GM12878 (cell line): ENCODE measurements around the gene ANK2. TPM values are rescaled to one million over a fixed set of nuclear protein-coding genes. Genes with fewer than 3 reads are reported as not detected.

Source experiments
- ATAC-seq: fragments of 200-7000 bp; cut with Tn5 transposase; 3 replicates; pipeline ENCODE4 v1.9.1; 2020; ENCODE audit warnings: mild to moderate bottlenecking, moderate library complexity
- BruUV-seq: library from RNA; stranded (reverse); fragments of 400-500 nt; replicated peaks from 2 replicates; lab custom pipeline; 2021; lab: Mats Ljungman, UMichigan
- CTCF ChIA-PET: fragments of 300-600 bp; sonication (Branson Sonifier 250); formaldehyde crosslinking; extraction: SDS; loops from one replicate; lab custom pipeline; 2021; ENCODE audit warnings: inconsistent platforms; lab: Yijun Ruan, JAX
- POLR2A ChIA-PET: fragments of 350-600 bp; formaldehyde crosslinking; extraction: SDS; loops from one replicate; lab custom pipeline; 2021; ENCODE audit warnings: inconsistent platforms; lab: Charles Lee
- RAD21 ChIA-PET: fragments of 300-600 bp; sonication (Branson Sonifier 250); formaldehyde crosslinking; loops from one replicate; lab custom pipeline; 2023; ENCODE audit warnings: antibody characterized with exemption; ENCODE audit not compliant: unreplicated experiment; lab: Charles Lee
- SMC1A ChIA-PET: fragments of 300-600 bp; sonication (Branson Sonifier 250); formaldehyde crosslinking; loops from one replicate; lab custom pipeline; 2023; ENCODE audit not compliant: unreplicated experiment, uncharacterized antibody; lab: Charles Lee
- DNase-seq: peaks from one replicate; pipeline ENCODE4 v3.0.0-alpha.2; 2011; ENCODE audit warnings: low read depth, low spot score
- FAIRE-seq: peaks from 3 replicates; lab custom pipeline; 2011; peaks lifted over from hg19 to GRCh38; lab: Jason Lieb, UNC
- H2AFZ ChIP-seq: 2 replicates; pipeline ENCODE4 v1.6.0; 2011; ENCODE audit warnings: low read depth, low read length, control low read depth; ENCODE audit not compliant: control insufficient read depth
- H3K27ac ChIP-seq: 2 replicates; pipeline ENCODE4 v1.5.1; 2011; ENCODE audit warnings: control low read depth; ENCODE audit not compliant: control insufficient read depth, insufficient read depth
- H3K27me3 ChIP-seq, 2 experiments: replicated peaks in 1 of 2; 2 replicates each; pipeline versions ENCODE4 v1.6.0 to v1.6.1; 2011; ENCODE audit warnings: low read length in 1 of 2; ENCODE audit not compliant: control insufficient read depth in 2 of 2, insufficient read depth in 2 of 2
- H3K36me3 ChIP-seq, 2 experiments: 2 replicates each; pipeline ENCODE4 v1.5.1; 2011; ENCODE audit warnings: low read length in 1 of 2; ENCODE audit not compliant: control insufficient read depth in 2 of 2, insufficient read depth in 2 of 2
- H3K4me1 ChIP-seq: 2 replicates; pipeline ENCODE4 v1.6.1; 2011; ENCODE audit warnings: mild to moderate bottlenecking, low read length, moderate library complexity, mixed read lengths; ENCODE audit not compliant: control insufficient read depth, insufficient read depth
- H3K4me2 ChIP-seq: 2 replicates; pipeline ENCODE4 v1.6.0; 2011; ENCODE audit warnings: control low read depth; ENCODE audit not compliant: control insufficient read depth, insufficient read depth
- H3K4me3 ChIP-seq: fragments of 200-600 bp; sonication (generic); 2 replicates; pipeline ENCODE4 v1.5.1; 2016
- H3K79me2 ChIP-seq: 2 replicates; pipeline ENCODE4 v1.6.0; 2011; ENCODE audit warnings: low read length; ENCODE audit not compliant: control insufficient read depth, insufficient read depth
- H3K9ac ChIP-seq: 2 replicates; pipeline ENCODE4 v1.8.0; 2011; ENCODE audit warnings: low read length, control low read depth, mixed read lengths; ENCODE audit not compliant: control insufficient read depth, insufficient read depth
- H3K9me3 ChIP-seq: replicated peaks from 3 replicates; pipeline ENCODE4 v1.5.1; 2011; ENCODE audit warnings: mild to moderate bottlenecking, low read length; ENCODE audit not compliant: control insufficient read depth, insufficient read depth
- H4K20me1 ChIP-seq: 2 replicates; pipeline ENCODE4 v1.6.0; 2011; ENCODE audit not compliant: control insufficient read depth, insufficient read depth
- BRCA1 ChIP-seq: IDR thresholded peaks from 2 replicates; pipeline ENCODE4 v1.6.1; 2011; ENCODE audit warnings: low read depth, low read length, improper control_type of control experiment
- TARDBP ChIP-seq: IDR thresholded peaks from 2 replicates; pipeline ENCODE4 v1.6.1; 2016; ENCODE audit warnings: borderline replicate concordance
- WGBS: methylation state at CpG from one replicate; pipeline ENCODE4 v1.1.6; 2016; ENCODE audit warnings: low lambda C conversion rate; ENCODE audit not compliant: insufficient replicate concordance, insufficient coverage; ENCODE audit errors: missing lambda C conversion rate; 5-methylcytosine and 5-hydroxymethylcytosine counted together
- in situ Hi-C: fragments of 300-500 bp; cut with MboI; formaldehyde crosslinking; loops from 9 replicates; pipeline ENCODE4 v1.14.3; 2018; ENCODE audit warnings: mixed read lengths
- intact Hi-C: fragments of 100-400 bp; cut with micrococcal nuclease; formaldehyde crosslinking; loops from one replicate; pipeline ENCODE4 v1.14.2; 2022; ENCODE audit not compliant: unreplicated experiment
- polyA plus RNA-seq, 11 experiments: library from polyadenylated mRNA; depleted of rRNA in 4 of 11; unstranded in 6 of 11; stranded (reverse) in 5 of 11; fragments of >200 nt; fragmentation: Nextera tagmentation in 4 of 11; fragmentation: Illumina TruSeq in 1 of 11; extraction: Ambion mirVana in 4 of 11; extraction: Trizol in 1 of 11; gene quantifications; 1 replicate in 1 of 11; 2 replicates in 10 of 11; pipeline versions ENCODE4 v1.2.1 to v1.2.3, GENCODE V29; 2011 to 2016; ENCODE audit warnings: inconsistent platforms in 2 of 11, missing spikeins in 2 of 11, low read depth in 1 of 11
- total RNA-seq, 4 experiments: library from RNA; depleted of rRNA in 3 of 4; stranded (reverse); fragments of >200 nt in 3 of 4; fragmentation: Illumina TruSeq in 1 of 4; extraction: Trizol in 1 of 4; gene quantifications; 2 replicates each; pipeline versions ENCODE4 v1.2.1 to v1.2.3, GENCODE V29; 2013 to 2021
- TF ChIP-seq, protein P1 (sequence below): fragments of 450-650 bp; IDR thresholded peaks from 2 replicates; pipeline ENCODE4 v1.6.1; 2018; ENCODE audit warnings: borderline replicate concordance, mild to moderate bottlenecking; ENCODE audit not compliant: partially characterized antibody

Gene ANK2
- total and polyA plus RNA-seq, 10 of the 15 experiments (the other 5 are each of a cell fraction or from before 2014, with no cell fraction given): 1.6 to 13.0 (median 4.1) TPM

DNA sequence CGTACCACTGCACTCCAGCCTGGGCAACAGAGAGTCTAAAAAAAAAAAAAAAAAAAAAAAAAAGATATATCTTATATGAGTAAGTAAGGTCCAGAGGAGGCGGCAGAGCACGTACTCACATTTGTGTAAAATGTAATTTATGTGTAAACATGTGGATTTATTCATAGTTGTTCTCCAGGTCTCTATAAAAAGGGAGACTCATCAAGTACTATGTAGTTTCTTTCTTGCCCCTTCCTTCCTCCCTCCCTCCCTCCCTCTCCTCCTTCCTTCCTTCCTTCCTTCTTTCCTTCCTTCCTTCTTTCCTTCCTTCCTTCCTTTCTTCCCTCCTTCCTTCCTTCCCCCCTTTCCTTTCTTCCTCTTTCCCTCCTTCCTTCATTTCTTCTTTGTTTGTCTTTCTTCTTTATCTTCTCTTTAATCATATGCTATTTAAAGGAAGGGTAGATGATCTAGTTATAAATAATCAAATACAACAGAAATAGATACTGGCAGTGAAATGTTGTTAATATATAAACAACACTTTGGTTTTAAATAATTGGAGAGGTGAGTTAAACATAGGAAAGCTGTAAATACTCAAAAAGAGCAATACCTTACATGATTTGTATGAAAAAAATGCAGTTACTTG is 344.8 kb downstream of the ANK2 start:
- no peak for ATAC-seq
- intact Hi-C loops: loop anchor here (1.0 to 10.0 kb wide), 10 partner anchors 133 to 1303 kb away; partner anchors contain the start of gene CAMK2D

More for the DNA sequence above, 344.8 kb downstream of the ANK2 start:
- no peak overlapping the region for H2AFZ ChIP-seq
- no peaks in the 10 kb centered on the region for H3K4me1 ChIP-seq
- no peak for FAIRE-seq
- no peak for DNase-seq
- no TSS peak for BruUV-seq
- H3K27me3 ChIP-seq: no peaks in the 10 kb centered on the region
- no peaks in the 10 kb centered on the region for H4K20me1 ChIP-seq
- ChIA-PET SMC1A (interaction anchor here (0.7 to 4.1 kb wide), 41 partner anchors 9 to 994 kb away, joined by 3 to 41 read pairs (median 4); no protein-coding TSS in a partner anchor), POLR2A (interaction anchor here (0.6 to 1.1 kb wide), 2 partner anchors 677 to 990 kb away, joined by 3 to 11 read pairs; no protein-coding TSS in a partner anchor), RAD21 (interaction anchor here (0.6 to 4.8 kb wide), 28 partner anchors 9 to 994 kb away, joined by 3 to 32 read pairs (median 4); no protein-coding TSS in a partner anchor), CTCF (interaction anchor here (0.6 to 5.6 kb wide), 43 partner anchors 9 to 1301 kb away, joined by 3 to 46 read pairs (median 5); no protein-coding TSS in a partner anchor)
- H3K9ac ChIP-seq: no peak overlapping the region
- H3K27ac ChIP-seq: no peak overlapping the region
- H3K79me2 ChIP-seq: no peaks in the 10 kb centered on the region
- 33% methylated on average over 3 of the region's 3 CpGs for WGBS
- H3K4me3 ChIP-seq: no peak overlapping the region
- no peaks in the 10 kb centered on the region for H3K36me3 ChIP-seq
- TF ChIP-seq, protein P1, sequence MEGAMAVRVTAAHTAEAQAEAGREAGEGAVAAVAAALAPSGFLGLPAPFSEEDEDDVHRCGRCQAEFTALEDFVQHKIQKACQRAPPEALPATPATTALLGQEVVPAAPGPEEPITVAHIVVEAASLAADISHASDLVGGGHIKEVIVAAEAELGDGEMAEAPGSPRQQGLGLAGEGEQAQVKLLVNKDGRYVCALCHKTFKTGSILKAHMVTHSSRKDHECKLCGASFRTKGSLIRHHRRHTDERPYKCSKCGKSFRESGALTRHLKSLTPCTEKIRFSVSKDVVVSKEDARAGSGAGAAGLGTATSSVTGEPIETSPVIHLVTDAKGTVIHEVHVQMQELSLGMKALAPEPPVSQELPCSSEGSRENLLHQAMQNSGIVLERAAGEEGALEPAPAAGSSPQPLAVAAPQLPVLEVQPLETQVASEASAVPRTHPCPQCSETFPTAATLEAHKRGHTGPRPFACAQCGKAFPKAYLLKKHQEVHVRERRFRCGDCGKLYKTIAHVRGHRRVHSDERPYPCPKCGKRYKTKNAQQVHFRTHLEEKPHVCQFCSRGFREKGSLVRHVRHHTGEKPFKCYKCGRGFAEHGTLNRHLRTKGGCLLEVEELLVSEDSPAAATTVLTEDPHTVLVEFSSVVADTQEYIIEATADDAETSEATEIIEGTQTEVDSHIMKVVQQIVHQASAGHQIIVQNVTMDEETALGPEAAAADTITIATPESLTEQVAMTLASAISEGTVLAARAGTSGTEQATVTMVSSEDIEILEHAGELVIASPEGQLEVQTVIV: no peak
- TF ChIP-seq TARDBP (no peak), BRCA1 (no peak)
- in situ Hi-C loops: loop anchor here (25.0 kb wide), 1 partner anchor 1293 kb away; no protein-coding TSS in a partner anchor
- H3K4me2 ChIP-seq: no peak overlapping the region
- H3K9me3 ChIP-seq: no peaks in the 10 kb centered on the region
